ENCODE data around the gene GPR141.

The GPR141 gene

GRCh38 chr7:37786741-37787569 is 103.4 kb downstream of the GPR141 start:
- TF ChIP-seq EP300 (IDR thresholded peaks at IDR 0.05; ENCODE audit: borderline replicate concordance) (no peak), EGR1 (IDR thresholded peaks at IDR 0.05) (no peak), TEAD4 (IDR thresholded peaks at IDR 0.05) (no peak), YY1 (IDR thresholded peaks at IDR 0.05; ENCODE audit: low read depth) (no peak), TCF12 (IDR thresholded peaks at IDR 0.05; ENCODE audit: low read depth) (no peak), MAX (IDR thresholded peaks at IDR 0.05) (no peak), NFIC (IDR thresholded peaks at IDR 0.05) (no peak), CEBPB (IDR thresholded peaks at IDR 0.05) (no peak), REST (IDR thresholded peaks at IDR 0.05; ENCODE audit: low read depth) (no peak), TAF1 (IDR thresholded peaks at IDR 0.05; ENCODE audit: low read depth) (no peak), FOXM1 (IDR thresholded peaks at IDR 0.05; ENCODE audit: borderline replicate concordance, low read depth) (no peak), RAD21 (IDR thresholded peaks at IDR 0.05; ENCODE audit: low read depth) (no peak), CREB1 (IDR thresholded peaks at IDR 0.05; ENCODE audit: low read depth) (no peak), USF1 (IDR thresholded peaks at IDR 0.05) (no peak)
